Transverse colon (tissue), 4 donors: ENCODE results near the gene GLB1L2. TPM values are rescaled to one million over a fixed set of nuclear protein-coding genes. Genes with fewer than 3 reads are reported as not detected.

ENCODE experiments used
- DNase-seq: peaks from one replicate; pipeline ENCODE4 v3.0.0-alpha.2; 2019
- H3K27ac ChIP-seq, 4 donors: fragments of 200-600 bp; sonication (generic); 2 replicates each; pipeline ENCODE4 v1.5.1; 2016 to 2018; ENCODE audit warnings: inconsistent platforms in 4 of 4
- H3K27me3 ChIP-seq: fragments of 200-600 bp; sonication (generic); 2 replicates; pipeline ENCODE4 v1.5.1; 2017; ENCODE audit warnings: inconsistent platforms
- H3K36me3 ChIP-seq, 4 donors: fragments of 200-600 bp; sonication (generic); 2 replicates each; pipeline ENCODE4 v1.5.1; 2017 to 2019; ENCODE audit warnings: inconsistent platforms in 4 of 4
- H3K4me1 ChIP-seq, 4 donors: fragments of 200-600 bp; sonication (generic); 2 replicates each; pipeline ENCODE4 v1.5.1; 2017 to 2020; ENCODE audit warnings: inconsistent platforms in 4 of 4
- H3K4me3 ChIP-seq, 4 donors: fragments of 200-600 bp; sonication (generic); 1 replicate in 1 of 4; 2 replicates in 3 of 4; pipeline versions ENCODE4 v1.5.1 to v1.6.1; 2017 to 2019; ENCODE audit warnings: inconsistent platforms in 4 of 4
- H3K9me3 ChIP-seq, 2 donors: fragments of 200-600 bp; sonication (generic); 2 replicates each; pipeline ENCODE4 v1.5.1; 2017 to 2019; ENCODE audit warnings: inconsistent platforms in 2 of 2
- CTCF ChIP-seq, 5 experiments: fragments of 200-600 bp in 3 of 5; fragments of 450-650 bp in 2 of 5; sonication (generic) in 3 of 5; IDR thresholded peaks; 1 replicate in 2 of 5; 2 replicates in 3 of 5; pipeline ENCODE4 v1.5.1; 2016 to 2017; ENCODE audit warnings: antibody characterized with exemption in 5 of 5, inconsistent platforms in 3 of 5, mild to moderate bottlenecking in 2 of 5, moderate library complexity in 1 of 5
- EP300 ChIP-seq: sonication (generic); formaldehyde crosslinking; IDR thresholded peaks from one replicate; pipeline ENCODE4 v1.6.1; 2017; ENCODE audit warnings: antibody characterized with exemption, low read depth
- POLR2A ChIP-seq: fragments of 450-650 bp; IDR thresholded peaks from one replicate; pipeline ENCODE4 v1.6.1; 2016; ENCODE audit warnings: antibody characterized with exemption, mild to moderate bottlenecking, moderate library complexity
- POLR2AphosphoS5 ChIP-seq, 3 donors: sonication (generic); formaldehyde crosslinking; IDR thresholded peaks; one replicate each; pipeline ENCODE4 v1.6.1; 2016; ENCODE audit warnings: antibody characterized with exemption in 3 of 3
- WGBS, 2 donors: methylation state at CpG; one replicate each; pipeline ENCODE4 v1.1.5; 2018; ENCODE audit warnings: low coverage in 1 of 2; 5-methylcytosine and 5-hydroxymethylcytosine counted together
- in situ Hi-C, 4 donors: fragments of 200-750 bp; cut with MboI; loops; one replicate each; pipeline versions ENCODE4 v1.15.0 to v1.15.1; 2017; ENCODE audit warnings: low sequenced_read_pairs in 3 of 4, low pct_ligation_motif_present in 1 of 4, low pct_unique_long_range_greater_than_20kb in 1 of 4
- intact Hi-C: fragments of 100-400 bp; cut with DNase I; formaldehyde crosslinking; loops from one replicate; pipeline ENCODE4 v1.15.1; 2023; ENCODE audit warnings: low total_unique reads
- total RNA-seq, 4 donors: library from RNA; depleted of rRNA; stranded (reverse); fragments of >200 nt; gene quantifications; one replicate each; pipeline ENCODE4 v1.1.0, GENCODE V29; 2016

GLB1L2 gene
- total RNA-seq, 4 donors from 2014 or later = 26.2 to 39.5 (median 35.3) TPM

DNA sequence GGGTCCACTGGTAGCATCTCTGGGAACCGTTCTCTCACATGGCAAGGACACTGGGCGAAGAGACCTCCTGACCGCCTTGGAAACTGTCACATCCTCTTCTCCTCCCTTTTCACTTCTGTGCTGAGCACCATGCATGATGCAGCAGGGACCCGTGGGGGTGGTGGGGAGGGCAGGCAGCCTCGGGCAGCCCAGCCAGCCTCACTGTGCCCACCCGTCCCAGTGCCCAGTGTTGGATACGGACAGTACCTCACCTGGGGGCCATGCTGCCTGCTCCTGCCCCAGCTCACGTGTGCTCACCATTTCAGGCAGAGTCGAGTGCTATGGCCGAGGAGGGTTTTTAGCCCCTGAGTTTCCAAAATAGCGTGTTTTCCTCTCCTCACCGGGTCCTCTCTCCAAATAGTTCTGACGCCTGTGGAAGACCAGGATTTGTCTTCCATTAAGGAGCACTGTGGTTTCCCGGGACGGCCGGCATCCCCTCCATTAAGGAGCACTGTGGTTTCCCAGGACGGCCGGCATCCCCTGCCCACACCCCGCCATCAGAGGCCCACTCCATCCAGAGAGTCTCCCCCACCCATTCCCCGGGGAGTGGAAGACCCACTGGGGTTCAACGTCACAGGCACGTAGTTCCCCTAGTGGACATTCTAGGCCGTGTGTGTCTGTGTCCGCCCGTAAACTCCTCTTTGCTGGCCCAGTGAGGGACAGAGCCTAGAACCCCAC, 57.8 kb downstream of the GLB1L2 start:
- TF ChIP-seq POLR2AphosphoS5 (IDR thresholded peaks at IDR 0.05) (no peak), EP300 (no peak), POLR2A (no peak), CTCF (IDR thresholded peaks at IDR 0.05) (no peak)

DNA sequence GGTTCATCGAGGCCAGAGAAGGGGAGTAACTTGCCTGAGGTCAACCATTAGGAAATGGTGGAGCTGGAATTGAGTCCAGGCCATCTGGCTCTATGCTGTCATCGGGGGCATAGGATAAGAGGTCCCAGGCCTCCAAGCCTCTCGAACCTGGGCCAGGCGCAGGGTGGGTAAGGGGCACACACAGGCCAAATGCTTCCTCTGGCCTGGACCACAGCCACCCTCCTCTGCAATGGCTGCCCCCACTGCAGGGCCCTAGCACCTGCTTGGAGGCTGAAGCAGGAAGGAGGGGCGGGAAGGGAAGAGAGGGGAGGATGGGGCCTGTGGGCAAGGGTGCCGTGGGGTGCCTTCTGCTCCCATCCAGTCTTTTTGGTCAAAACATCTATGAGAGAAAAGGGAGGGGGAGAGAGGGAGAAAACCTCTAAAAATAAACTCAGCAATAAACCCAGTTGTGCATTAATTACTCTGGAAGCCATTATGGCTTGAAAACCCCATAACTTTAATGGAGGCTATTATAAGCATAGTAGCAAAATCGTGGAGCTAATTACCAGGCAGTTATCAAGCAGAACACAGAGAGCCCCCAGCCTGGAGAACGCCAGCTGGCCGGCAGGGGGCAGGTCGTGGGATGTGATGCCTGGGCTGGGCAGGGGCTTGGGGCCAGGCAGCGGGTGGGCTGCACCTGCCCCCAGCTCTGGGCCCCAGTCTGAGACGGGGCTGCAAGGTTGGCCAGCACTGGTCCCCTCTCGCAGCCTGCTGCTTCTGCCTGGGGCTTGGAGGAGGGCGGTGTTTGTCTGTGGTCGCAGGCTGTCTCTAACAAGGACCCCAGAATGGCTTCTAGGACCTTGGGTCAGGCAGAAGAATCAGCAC, 59.1 kb downstream of the GLB1L2 start:
- Histone ChIP-seq H3K9me3 (no peaks in the 10 kb centered on the region), H3K4me1 (no peaks in the 10 kb centered on the region), H3K27me3 (peaks cover 4% of the 10 kb centered on the region), H3K4me3 (no peak overlapping the region), H3K36me3 (no peaks in the 10 kb centered on the region), H3K27ac (no peak overlapping the region)
- WGBS, 2 donors = 63 to 82% methylated on average over 2 to 15 of the region's 15 CpGs
- TF ChIP-seq POLR2AphosphoS5 (IDR thresholded peaks at IDR 0.05) (no peak), CTCF (IDR thresholded peaks at IDR 0.05) (no peak), POLR2A (no peak), EP300 (no peak)
- in situ Hi-C loops (no loop called here), intact Hi-C loops (no loop called here)
- DNase-seq = no peak

More for the DNA sequence above, 57.8 kb downstream of the GLB1L2 start:
- in situ Hi-C loops (no loop called here), intact Hi-C loops (no loop called here)
- WGBS, 2 donors = 90% methylated on average over 25 of the region's 25 CpGs; no CpG with 5 or more reads in 1 of the 2 donors
- peaks cover 4% of the 10 kb centered on the region for H3K27me3 ChIP-seq
- DNase-seq = no peak
- no peaks in the 10 kb centered on the region for H3K36me3 ChIP-seq
- H3K4me3 ChIP-seq = no peak overlapping the region
- no peaks in the 10 kb centered on the region for H3K4me1 ChIP-seq
- H3K27ac ChIP-seq = no peak overlapping the region
- no peaks in the 10 kb centered on the region for H3K9me3 ChIP-seq

- no peak for TF ChIP-seq POLR2AphosphoS5 (IDR thresholded peaks at IDR 0.05)
- no peak for TF ChIP-seq POLR2A
- no peak for TF ChIP-seq CTCF (IDR thresholded peaks at IDR 0.05)
- no peak for TF ChIP-seq EP300
- peaks cover 4% of the 10 kb centered on the region for H3K27me3 ChIP-seq
- no peaks in the 10 kb centered on the region for H3K9me3 ChIP-seq
- DNase-seq = no peak
- in situ Hi-C loops (no loop called here), intact Hi-C loops (no loop called here)
- no peak overlapping the region for H3K27ac ChIP-seq
- H3K36me3 ChIP-seq = no peaks in the 10 kb centered on the region
- WGBS, 2 donors = 77% methylated on average over 13 of the region's 13 CpGs; no CpG with 5 or more reads in 1 of the 2 donors
- no peaks in the 10 kb centered on the region for H3K4me1 ChIP-seq
- H3K4me3 ChIP-seq = no peak overlapping the region
These were observed 59.9 kb downstream of the GLB1L2 start for GRCh38 chr11:134391656-134392055.

- Histone ChIP-seq H3K4me3 (no peak overlapping the region), H3K9me3 (no peaks in the 10 kb centered on the region), H3K36me3 (no peaks in the 10 kb centered on the region), H3K27me3 (peaks cover 4% of the 10 kb centered on the region), H3K27ac (no peak overlapping the region), H3K4me1 (no peaks in the 10 kb centered on the region)
- no peak for TF ChIP-seq POLR2AphosphoS5 (IDR thresholded peaks at IDR 0.05)
- intact Hi-C loops (no loop called here), in situ Hi-C loops (no loop called here)
- 80 to 87% methylated on average over 2 to 21 of the region's 21 CpGs for WGBS, 2 donors
- DNase-seq = no peak
These were observed 61.3 kb downstream of the GLB1L2 start for GRCh38 chr11:134392953-134393615.
